ENCODE data around the gene SHC1. TPM values are rescaled to one million over a fixed set of nuclear protein-coding genes. Genes with fewer than 3 reads are reported as not detected.

The SHC1 gene
- total RNA-seq, 1 donor from 2014 or later: 68.0 TPM

- peak; percentile 53 for ATAC-seq
Measured at GRCh38 chr1:154973344-154974101, 3.0 kb upstream of the SHC1 start.

GRCh38 chr1:154972517-154973343 lies 2.2 kb upstream of the SHC1 start:
- peak; percentile 0 for ATAC-seq

DNA sequence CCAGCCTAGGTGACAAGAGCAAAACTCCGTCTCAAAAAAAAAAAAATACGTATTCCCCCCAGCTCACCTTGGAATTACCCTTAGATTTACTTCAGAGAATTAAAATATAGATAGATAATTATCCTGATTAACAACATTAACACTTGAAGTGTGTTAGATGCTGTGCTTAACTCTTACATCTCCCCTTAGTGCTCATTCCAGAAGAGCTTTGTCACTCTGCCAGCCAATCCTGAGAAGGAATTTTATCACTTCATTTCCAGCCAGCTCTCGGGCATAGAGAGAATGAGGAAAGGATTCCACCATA lies 1.6 kb upstream of the SHC1 start:
- ATAC-seq: no peak

- ATAC-seq: peak; percentile 23
Measured at GRCh38 chr1:154971341-154971998, 923 bp upstream of the SHC1 start.

GRCh38 chr1:154969860-154970452 lies 591 bp downstream of the SHC1 start:
- no peak for ATAC-seq

- no peak for ATAC-seq
Measured at GRCh38 chr1:154969246-154969645, 1.3 kb downstream of the SHC1 start.

GRCh38 chr1:154968731-154969130 lies 1.8 kb downstream of the SHC1 start:
- no peak for ATAC-seq

GRCh38 chr1:154967331-154967950 lies 3.1 kb downstream of the SHC1 start:
- ATAC-seq: no peak

DNA sequence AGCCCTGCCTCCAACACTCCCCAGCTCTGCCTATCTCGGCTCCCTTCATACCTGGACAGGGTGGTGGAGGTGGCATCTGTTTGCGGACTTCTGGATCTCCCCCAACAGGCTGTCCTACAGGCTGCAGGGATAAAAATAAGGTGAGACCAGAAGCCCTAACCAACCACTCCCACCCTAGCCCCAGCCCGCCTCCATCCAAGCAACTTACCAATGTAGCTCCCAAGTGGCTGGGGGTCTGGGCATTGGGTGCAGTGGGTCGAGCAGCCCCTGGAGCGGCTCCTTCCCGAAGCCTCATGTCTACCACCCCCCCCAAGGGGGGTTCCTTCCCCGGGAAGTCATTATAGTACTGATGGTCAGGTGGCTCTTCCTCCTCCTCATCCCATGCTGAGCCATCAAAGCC lies 4.4 kb downstream of the SHC1 start:
- ATAC-seq: no peak

DNA sequence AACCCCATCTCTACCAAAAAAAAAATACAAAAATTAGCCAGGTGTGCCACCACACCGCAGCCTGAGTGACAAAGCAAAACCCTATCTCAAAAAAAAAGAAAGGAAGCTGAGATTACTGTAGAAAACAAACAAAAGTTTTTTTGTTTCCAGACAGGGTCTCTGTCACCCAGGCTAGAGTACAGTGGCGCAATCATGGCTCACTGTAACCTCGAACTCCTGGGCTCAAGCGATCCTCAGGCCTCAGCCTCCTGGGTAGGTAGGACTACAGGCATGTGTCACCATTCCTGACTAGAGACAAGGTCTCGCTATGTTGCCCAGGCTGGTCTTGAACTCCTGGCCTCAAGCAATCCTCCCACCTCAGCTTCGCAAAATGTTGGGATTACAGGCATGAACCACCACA lies 6.2 kb downstream of the SHC1 start:
- ATAC-seq: no peak

DNA sequence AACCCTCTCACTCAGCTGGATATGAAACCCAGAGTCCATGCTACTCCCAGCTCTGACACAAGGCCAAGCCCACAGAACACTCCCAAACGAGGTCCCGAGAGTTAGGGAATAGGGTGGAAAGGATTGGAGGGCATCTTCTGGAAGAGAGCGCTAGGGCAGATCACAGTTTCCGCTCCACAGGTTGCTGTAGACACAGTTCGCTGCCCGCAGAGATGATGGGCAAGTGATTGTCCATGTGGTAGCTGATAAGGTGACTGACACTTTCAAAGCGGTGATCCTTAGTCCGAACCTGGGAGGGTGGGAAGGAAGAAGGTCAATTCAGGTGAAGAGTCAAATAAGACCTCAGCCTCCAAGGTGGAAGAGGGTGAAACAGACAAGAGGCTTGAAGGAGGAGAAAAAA lies 6.9 kb downstream of the SHC1 start:
- ATAC-seq: no peak

- ATAC-seq: no peak
Measured at GRCh38 chr1:154962795-154963330, 7.7 kb downstream of the SHC1 start.

DNA sequence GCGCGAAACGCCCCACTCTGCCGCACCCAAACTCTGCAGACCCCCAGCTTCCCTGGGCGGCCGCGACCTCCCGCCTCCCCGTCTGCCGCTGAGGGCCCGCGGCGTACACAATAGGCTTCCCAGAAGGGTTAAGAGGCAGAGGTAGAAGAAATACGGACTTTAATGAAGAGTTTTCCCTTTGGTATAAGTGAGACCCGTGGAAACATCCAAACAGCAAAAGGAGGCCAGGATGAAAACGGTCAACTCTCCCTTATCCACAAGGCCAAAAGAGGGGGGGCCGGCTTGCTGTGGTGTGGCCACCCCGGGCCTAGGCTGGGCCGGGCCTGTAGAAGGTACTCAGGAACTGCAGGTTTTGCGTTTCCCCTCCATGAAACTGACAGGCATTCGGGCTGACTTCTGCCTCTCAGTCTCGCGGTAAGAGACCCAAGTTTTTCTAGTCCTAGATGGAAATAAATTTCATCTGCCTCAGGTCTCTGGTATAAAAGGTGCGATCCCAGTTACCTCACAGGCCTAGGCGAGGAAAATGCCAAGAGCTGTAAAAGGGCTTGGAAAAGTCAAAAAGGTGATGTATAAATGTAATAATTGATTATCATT lies 8.3 kb downstream of the SHC1 start:
- ATAC-seq: no peak

- peak; percentile 82 for ATAC-seq
Measured at GRCh38 chr1:154961207-154962155, 9.1 kb downstream of the SHC1 start, which contains the start of gene PYGO2. TSS of gene PYGO2 (minus strand) at chr1:154961782. CDS start at chr1:154961576, 206 bp downstream.

- ATAC-seq: no peak
Measured at GRCh38 chr1:154960446-154961136, 10.0 kb downstream of the SHC1 start.

- ATAC-seq: no peak
Measured at GRCh38 chr1:154959426-154959780, 11.1 kb downstream of the SHC1 start.

DNA sequence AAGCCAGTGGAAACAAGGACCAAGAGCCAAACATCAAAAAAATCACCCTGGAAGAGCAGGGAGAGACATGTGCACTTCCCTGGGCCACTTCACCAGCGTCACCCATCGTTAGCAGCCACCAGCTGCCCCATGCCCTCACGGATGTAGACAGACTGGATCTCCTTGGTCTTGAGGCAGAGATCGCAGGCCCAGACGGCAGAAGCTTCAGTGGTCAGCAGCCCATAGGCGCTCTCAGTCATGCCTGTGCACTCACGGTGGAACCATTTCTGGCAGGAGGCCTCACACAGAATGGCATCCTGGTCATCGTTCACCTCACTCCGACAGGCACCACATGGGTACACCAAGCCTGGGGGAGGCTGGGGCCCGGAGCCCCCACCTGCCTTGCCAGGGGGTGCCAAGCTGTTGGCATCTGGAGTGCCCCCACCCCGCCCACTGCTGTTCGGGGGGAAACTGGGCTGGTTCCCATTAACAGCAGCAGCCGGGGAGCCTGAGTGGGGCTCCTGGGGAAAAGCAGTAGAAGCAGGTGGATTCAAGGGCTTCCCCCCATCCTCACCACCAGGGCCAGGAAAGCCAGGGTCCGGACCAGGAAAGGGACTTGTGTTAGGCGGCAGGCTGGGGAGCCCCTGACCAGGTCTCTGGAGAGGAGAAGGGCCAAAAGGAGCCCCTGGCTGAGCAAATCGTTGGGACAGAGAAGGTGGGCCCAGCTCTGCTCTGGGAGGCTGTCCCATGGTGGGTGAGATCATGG lies 11.7 kb downstream of the SHC1 start:
- ATAC-seq: no peak

- ATAC-seq: no peak
Measured at GRCh38 chr1:154958036-154958435, 12.5 kb downstream of the SHC1 start.

GRCh38 chr1:154957091-154957657 lies 13.4 kb downstream of the SHC1 start:
- no peak for ATAC-seq

Measured in esophagus mucosa (tissue), 1 donor.